Natural killer cell (primary cell): ENCODE data around the gene C11orf58. TPM values are rescaled to one million over a fixed set of nuclear protein-coding genes. Genes with fewer than 3 reads are reported as not detected.

Experiments used
- ATAC-seq, 3 donors: fragments of 150-1000 bp in 2 of 3; fragments of 200-7000 bp in 1 of 3; cut with Tn5 transposase; 1 replicate in 1 of 3; 2 replicates in 2 of 3; pipeline ENCODE4 v1.10.0; 2021; ENCODE audit warnings: mild to moderate bottlenecking in 2 of 3, moderate library complexity in 2 of 3
- DNase-seq, 2 donors: peaks; one replicate each; pipeline versions ENCODE4 v3.0.0 to v3.0.0-alpha.2; 2013 to 2021; ENCODE audit warnings: mixed read lengths in 1 of 2
- H3K27ac ChIP-seq: one replicate; pipeline ENCODE4 v1.5.1; 2013; ENCODE audit warnings: mild to moderate bottlenecking, low read length
- H3K27me3 ChIP-seq: one replicate; pipeline ENCODE4 v1.6.1; 2013; ENCODE audit warnings: low read length; ENCODE audit not compliant: control insufficient read depth, insufficient read depth
- H3K36me3 ChIP-seq: one replicate; pipeline ENCODE4 v1.6.1; 2013; ENCODE audit warnings: low read length; ENCODE audit not compliant: control insufficient read depth, insufficient read depth
- H3K4me1 ChIP-seq: one replicate; pipeline ENCODE4 v1.6.1; 2013; ENCODE audit warnings: low read length; ENCODE audit not compliant: control insufficient read depth, insufficient read depth
- H3K4me3 ChIP-seq: one replicate; pipeline ENCODE4 v1.5.1; 2013; ENCODE audit warnings: low read length
- H3K9me3 ChIP-seq: one replicate; pipeline ENCODE4 v1.6.1; 2013; ENCODE audit warnings: low read length; ENCODE audit not compliant: control insufficient read depth, insufficient read depth
- H3K27ac Mint-ChIP-seq, 2 donors: one replicate each; pipeline ENCODE4 v1.8.0; 2022; ENCODE audit warnings: mild to moderate bottlenecking in 2 of 2, mixed read lengths in 2 of 2, moderate library complexity in 1 of 2
- H3K27me3 Mint-ChIP-seq, 2 donors: one replicate each; pipeline ENCODE4 v1.8.0; 2022; ENCODE audit warnings: low read depth in 2 of 2, mixed read lengths in 2 of 2
- H3K36me3 Mint-ChIP-seq: one replicate; pipeline ENCODE4 v1.8.0; 2022; ENCODE audit warnings: mixed read lengths
- H3K4me1 Mint-ChIP-seq, 2 donors: one replicate each; pipeline ENCODE4 v1.8.0; 2022; ENCODE audit warnings: mixed read lengths in 2 of 2
- H3K4me3 Mint-ChIP-seq: one replicate; pipeline ENCODE4 v1.8.0; 2022; ENCODE audit warnings: mild to moderate bottlenecking, moderate library complexity, mixed read lengths
- H3K9me3 Mint-ChIP-seq, 2 donors: one replicate each; pipeline ENCODE4 v1.8.0; 2022; ENCODE audit warnings: mixed read lengths in 2 of 2
- CTCF ChIP-seq: fragments of 200-600 bp; IDR thresholded peaks from one replicate; pipeline ENCODE4 v1.8.0; 2022; ENCODE audit warnings: antibody characterized with exemption
- WGBS: methylation state at CpG from one replicate; pipeline ENCODE4 v1.1.7; 2013; ENCODE audit warnings: missing lambda C conversion rate; ENCODE audit not compliant: insufficient coverage; 5-methylcytosine and 5-hydroxymethylcytosine counted together
- intact Hi-C: fragments of 100-400 bp; cut with micrococcal nuclease; formaldehyde crosslinking; loops from one replicate; pipeline ENCODE4 v1.14.2; 2022
- total RNA-seq, 4 donors: library from RNA; stranded (reverse); fragments of 120-200 nt in 1 of 4; gene quantifications; one replicate each; pipeline versions ENCODE4 v1.2.3 to v1.2.4, GENCODE V29; 2013 to 2022

The C11orf58 gene
- 100 to 1,000 TPM; 109 to 118 (median 115) TPM for total RNA-seq
- total RNA-seq (2013), result 203 TPM

DNA sequence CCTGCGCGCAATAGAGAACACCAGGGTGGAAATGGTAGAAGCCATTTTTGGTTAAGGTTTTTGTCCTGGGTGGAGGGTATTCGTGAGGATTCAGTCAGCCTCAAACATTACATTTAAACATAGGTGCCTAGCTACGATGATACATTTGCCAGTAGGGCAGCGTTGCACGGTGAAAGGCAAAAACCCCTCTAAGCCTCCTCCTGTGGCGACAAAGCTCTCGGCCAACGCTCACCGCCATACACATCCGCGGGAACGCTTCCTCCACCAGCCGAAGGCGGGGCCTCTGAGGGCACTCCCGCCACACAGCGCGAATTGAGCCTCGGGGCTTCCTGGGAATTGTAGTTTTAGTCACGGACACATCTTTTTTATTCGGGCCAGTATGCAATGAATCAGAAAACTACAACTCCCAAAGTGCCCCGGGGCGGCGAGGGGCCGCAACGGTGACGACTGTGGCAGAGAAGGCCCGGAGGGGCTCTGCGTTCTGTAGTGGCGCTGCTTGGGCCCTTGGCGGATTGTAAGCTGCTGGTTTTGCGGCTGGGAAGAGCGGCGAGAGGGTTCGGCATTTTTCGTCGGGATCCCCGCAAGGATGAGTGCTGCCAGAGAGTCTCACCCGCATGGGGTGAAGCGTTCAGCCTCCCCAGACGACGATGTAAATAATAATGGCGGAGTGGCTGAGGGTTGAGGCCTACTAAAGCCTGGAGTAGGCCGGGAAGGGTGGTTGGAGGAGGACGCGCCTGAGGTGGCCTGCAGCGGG, at the start of gene C11orf58:
Gene C11orf58 (plus strand): TSS at position 455 of the 754 bp plus-strand sequence. CDS start 132 bp downstream, at position 587.
- under 1% methylated on average over 44 of the region's 47 CpGs for WGBS
- intact Hi-C loops, result loop anchor here (1.0 to 5.0 kb wide), 2 partner anchors 339 to 539 kb away; partner anchors contain the start of genes NUCB2 and RPS13
- Histone ChIP-seq H3K9me3 (no peaks in the 10 kb centered on the region), H3K27ac (peak within 1 kb of the TSS; percentile 94), H3K36me3 (peaks cover 6% of the 10 kb centered on the region), H3K4me3 (peak within 1 kb of the TSS; percentile 79), H3K4me1 (peaks cover 21% of the 10 kb centered on the region), H3K27me3 (no peaks in the 10 kb centered on the region)
- Mint-ChIP-seq H3K9me3 (no peaks in the 10 kb centered on the region), H3K4me1 (peaks cover 13 to 18% of the 10 kb centered on the region in 2 donors), H3K36me3 (no peaks in the 10 kb centered on the region), H3K27ac (no peak within 1 kb of the TSS), H3K4me3 (peak within 1 kb of the TSS; percentile 72), H3K27me3 (no peaks in the 10 kb centered on the region)
- ATAC-seq, result peak; percentile 94 to 99 (median 94)
- DNase-seq, result peak; percentile 94 to 97
- TF ChIP-seq CTCF, result no peak

DNA sequence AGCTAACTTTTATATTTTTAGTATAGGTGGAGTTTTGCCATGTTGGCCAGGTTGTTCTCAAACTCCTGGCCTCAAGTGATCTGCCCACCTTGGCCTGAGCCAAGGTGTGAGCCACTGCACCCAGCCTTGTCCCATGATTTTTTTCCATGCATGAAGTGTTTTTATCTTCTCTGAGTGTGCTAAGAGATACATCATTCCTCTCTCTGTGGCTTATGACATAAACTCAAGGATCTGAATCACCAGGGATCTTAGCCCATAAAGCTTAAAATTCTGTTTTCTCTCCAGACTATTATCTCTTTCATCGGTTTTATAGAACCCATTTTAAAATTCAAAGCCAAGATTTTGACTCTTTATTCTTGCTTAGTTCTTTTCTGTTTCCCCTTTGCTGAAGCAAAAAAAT, 48.4 kb upstream of the C11orf58 start:
- H3K36me3 Mint-ChIP-seq, result no peaks in the 10 kb centered on the region
- no peak for TF ChIP-seq CTCF
- H3K27me3 Mint-ChIP-seq, result peaks cover 9 to 21% of the 10 kb centered on the region in 2 donors
- no peak overlapping the region for H3K4me3 Mint-ChIP-seq
- peaks cover 2% of the 10 kb centered on the region for H3K27me3 ChIP-seq
- WGBS, result 50% methylated on average over 1 of the region's 1 CpG
- H3K4me3 ChIP-seq, result no peak overlapping the region
- H3K36me3 ChIP-seq, result no peaks in the 10 kb centered on the region
- H3K9me3 ChIP-seq, result no peaks in the 10 kb centered on the region
- H3K4me1 ChIP-seq, result no peaks in the 10 kb centered on the region
- peaks cover 0 to 2% of the 10 kb centered on the region in 2 donors for H3K9me3 Mint-ChIP-seq
- no peak overlapping the region for H3K27ac ChIP-seq
- DNase-seq (no peak), ATAC-seq (no peak)
- no peaks in the 10 kb centered on the region for H3K4me1 Mint-ChIP-seq
- intact Hi-C loops, result no loop called here
- H3K27ac Mint-ChIP-seq, result no peak overlapping the region

- Histone ChIP-seq H3K27ac (no peak overlapping the region), H3K27me3 (peaks cover 2% of the 10 kb centered on the region), H3K4me1 (no peaks in the 10 kb centered on the region), H3K9me3 (no peaks in the 10 kb centered on the region), H3K36me3 (no peaks in the 10 kb centered on the region), H3K4me3 (no peak overlapping the region)
- H3K4me1 Mint-ChIP-seq, result no peaks in the 10 kb centered on the region
- no peak overlapping the region for H3K4me3 Mint-ChIP-seq
- DNase-seq (no peak), ATAC-seq (no peak)
- H3K36me3 Mint-ChIP-seq, result no peaks in the 10 kb centered on the region
- H3K9me3 Mint-ChIP-seq, result no peaks in the 10 kb centered on the region
- H3K27ac Mint-ChIP-seq, result no peak overlapping the region
- H3K27me3 Mint-ChIP-seq, result peaks cover 10 to 18% of the 10 kb centered on the region in 2 donors
- TF ChIP-seq CTCF, result no peak
- intact Hi-C loops, result no loop called here
Observed at GRCh38 chr11:16703795-16704194, 34.7 kb upstream of the C11orf58 start.
